22Rv1 (cell line): ENCODE results near the gene PSG6.
"Not testable (repeated sequence)": the region's sequence is repeated elsewhere in the genome, so short reads cannot be mapped to it uniquely, and the experiment has no call there.

Experiments
- CTCF ChIP-seq: fragments of 450-650 bp; IDR thresholded peaks from 2 replicates; pipeline ENCODE4 v1.5.1; 2017; ENCODE audit warnings: mild to moderate bottlenecking
- ZFX ChIP-seq: fragments of 450-650 bp; IDR thresholded peaks from 2 replicates; pipeline ENCODE4 v1.6.1; 2017; ENCODE audit warnings: antibody characterized with exemption, borderline replicate concordance

- TF ChIP-seq CTCF, ZFX: not testable (repeated sequence)
Measured at GRCh38 chr19:42854745-42855144, 62.9 kb downstream of the PSG6 start.
